Measurements from ENCODE around the gene PLCB4. TPM values are rescaled to one million over a fixed set of nuclear protein-coding genes. Genes with fewer than 3 reads are reported as not detected.

Gene PLCB4
- total and polyA plus RNA-seq, 4 donors: 1.5 to 26.2 (median 10.8) TPM

GRCh38 chr20:9200620-9201019 is 131.7 kb downstream of the PLCB4 start:
- no peak overlapping the region for H3K4me3 ChIP-seq (ENCODE audit: low read length in 2 of 2)
- no peaks in the 10 kb centered on the region for H3K27me3 ChIP-seq (ENCODE audit: control insufficient read depth in 1 of 2, insufficient read depth in 2 of 2, low read length in 1 of 2)
- 82 to 93% methylated on average over 1 of the region's 1 CpG for WGBS, 2 donors
- H3K9me3 ChIP-seq (ENCODE audit: control insufficient read depth, low read length): no peaks in the 10 kb centered on the region
- DNase-seq: no peak
- intact Hi-C loops (cut with DNase I): no loop called here
- H3K36me3 ChIP-seq (ENCODE audit: control insufficient read depth in 1 of 2, insufficient read depth in 2 of 2, low read length in 1 of 2): no peaks in the 10 kb centered on the region
- no peak for ATAC-seq (ENCODE audit: low FRiP score)
- H3K4me1 ChIP-seq (ENCODE audit: control insufficient read depth in 1 of 2, insufficient read depth in 2 of 2, low read length in 2 of 2): no peaks in the 10 kb centered on the region
- H3K27ac ChIP-seq (ENCODE audit: low read depth in 1 of 2, low read length in 2 of 2): no peak overlapping the region

GRCh38 chr20:9202420-9203080 is 133.7 kb downstream of the PLCB4 start:
- Histone ChIP-seq H3K4me1 (ENCODE audit: control insufficient read depth in 1 of 2, insufficient read depth in 2 of 2, low read length in 2 of 2) (no peaks in the 10 kb centered on the region), H3K9me3 (ENCODE audit: control insufficient read depth, low read length) (no peaks in the 10 kb centered on the region), H3K36me3 (ENCODE audit: control insufficient read depth in 1 of 2, insufficient read depth in 2 of 2, low read length in 1 of 2) (no peaks in the 10 kb centered on the region), H3K27me3 (ENCODE audit: control insufficient read depth in 1 of 2, insufficient read depth in 2 of 2, low read length in 1 of 2) (no peaks in the 10 kb centered on the region), H3K4me3 (ENCODE audit: low read length in 2 of 2) (no peak overlapping the region), H3K27ac (ENCODE audit: low read depth in 1 of 2, low read length in 2 of 2) (no peak overlapping the region)
- DNase-seq (no peak), ATAC-seq (ENCODE audit: low FRiP score) (no peak)
- WGBS, 2 donors: 71 to 79% methylated on average over 3 of the region's 3 CpGs
- intact Hi-C loops (cut with DNase I): no loop called here

GRCh38 chr20:9203081-9203447 is 134.2 kb downstream of the PLCB4 start:
- DNase-seq: no peak
- H3K27ac ChIP-seq (ENCODE audit: low read depth in 1 of 2, low read length in 2 of 2): no peak overlapping the region
- intact Hi-C loops (cut with DNase I): no loop called here
- H3K9me3 ChIP-seq (ENCODE audit: control insufficient read depth, low read length): no peaks in the 10 kb centered on the region
- no peaks in the 10 kb centered on the region for H3K27me3 ChIP-seq (ENCODE audit: control insufficient read depth in 1 of 2, insufficient read depth in 2 of 2, low read length in 1 of 2)
- H3K36me3 ChIP-seq (ENCODE audit: control insufficient read depth in 1 of 2, insufficient read depth in 2 of 2, low read length in 1 of 2): no peaks in the 10 kb centered on the region
- ATAC-seq (ENCODE audit: low FRiP score): no peak
- H3K4me1 ChIP-seq (ENCODE audit: control insufficient read depth in 1 of 2, insufficient read depth in 2 of 2, low read length in 2 of 2): peaks cover 0 to 3% of the 10 kb centered on the region in 2 donors
- no peak overlapping the region for H3K4me3 ChIP-seq (ENCODE audit: low read length in 2 of 2)

GRCh38 chr20:9204979-9205378 is 136.1 kb downstream of the PLCB4 start:
- no peak overlapping the region for H3K27ac ChIP-seq (ENCODE audit: low read depth in 1 of 2, low read length in 2 of 2)
- H3K4me1 ChIP-seq (ENCODE audit: control insufficient read depth in 1 of 2, insufficient read depth in 2 of 2, low read length in 2 of 2): peaks cover 0 to 3% of the 10 kb centered on the region in 2 donors
- 35 to 39% methylated on average over 5 of the region's 5 CpGs for WGBS, 2 donors
- DNase-seq (no peak), ATAC-seq (ENCODE audit: low FRiP score) (no peak)
- no peaks in the 10 kb centered on the region for H3K27me3 ChIP-seq (ENCODE audit: control insufficient read depth in 1 of 2, insufficient read depth in 2 of 2, low read length in 1 of 2)
- H3K4me3 ChIP-seq (ENCODE audit: low read length in 2 of 2): no peak overlapping the region
- no peaks in the 10 kb centered on the region for H3K36me3 ChIP-seq (ENCODE audit: control insufficient read depth in 1 of 2, insufficient read depth in 2 of 2, low read length in 1 of 2)
- no peaks in the 10 kb centered on the region for H3K9me3 ChIP-seq (ENCODE audit: control insufficient read depth, low read length)
- intact Hi-C loops (cut with DNase I): no loop called here

GRCh38 chr20:9206486-9206885 is 137.6 kb downstream of the PLCB4 start:
- no peak overlapping the region for H3K27ac ChIP-seq (ENCODE audit: low read depth in 1 of 2, low read length in 2 of 2)
- intact Hi-C loops (cut with DNase I): no loop called here
- no peaks in the 10 kb centered on the region for H3K27me3 ChIP-seq (ENCODE audit: control insufficient read depth in 1 of 2, insufficient read depth in 2 of 2, low read length in 1 of 2)
- no peaks in the 10 kb centered on the region for H3K36me3 ChIP-seq (ENCODE audit: control insufficient read depth in 1 of 2, insufficient read depth in 2 of 2, low read length in 1 of 2)
- no peaks in the 10 kb centered on the region for H3K9me3 ChIP-seq (ENCODE audit: control insufficient read depth, low read length)
- H3K4me1 ChIP-seq (ENCODE audit: control insufficient read depth in 1 of 2, insufficient read depth in 2 of 2, low read length in 2 of 2): peaks cover 0 to 3% of the 10 kb centered on the region in 2 donors
- ATAC-seq (ENCODE audit: low FRiP score): no peak
- H3K4me3 ChIP-seq (ENCODE audit: low read length in 2 of 2): no peak overlapping the region
- DNase-seq: no peak

GRCh38 chr20:9207253-9207652 is 138.4 kb downstream of the PLCB4 start:
- Histone ChIP-seq H3K4me1 (ENCODE audit: control insufficient read depth in 1 of 2, insufficient read depth in 2 of 2, low read length in 2 of 2) (peaks cover 0 to 3% of the 10 kb centered on the region in 2 donors), H3K36me3 (ENCODE audit: control insufficient read depth in 1 of 2, insufficient read depth in 2 of 2, low read length in 1 of 2) (no peaks in the 10 kb centered on the region), H3K4me3 (ENCODE audit: low read length in 2 of 2) (no peak overlapping the region), H3K9me3 (ENCODE audit: control insufficient read depth, low read length) (no peaks in the 10 kb centered on the region), H3K27me3 (ENCODE audit: control insufficient read depth in 1 of 2, insufficient read depth in 2 of 2, low read length in 1 of 2) (no peaks in the 10 kb centered on the region), H3K27ac (ENCODE audit: low read depth in 1 of 2, low read length in 2 of 2) (no peak overlapping the region)
- WGBS, 2 donors: 92 to 93% methylated on average over 5 of the region's 5 CpGs
- DNase-seq (no peak), ATAC-seq (ENCODE audit: low FRiP score) (no peak)
- intact Hi-C loops (cut with DNase I): no loop called here

GRCh38 chr20:9210356-9210755 is 141.5 kb downstream of the PLCB4 start:
- no peaks in the 10 kb centered on the region for H3K27me3 ChIP-seq (ENCODE audit: control insufficient read depth in 1 of 2, insufficient read depth in 2 of 2, low read length in 1 of 2)
- ATAC-seq (ENCODE audit: low FRiP score): no peak
- H3K4me3 ChIP-seq (ENCODE audit: low read length in 2 of 2): no peak overlapping the region
- peaks cover 0 to 3% of the 10 kb centered on the region in 2 donors for H3K4me1 ChIP-seq (ENCODE audit: control insufficient read depth in 1 of 2, insufficient read depth in 2 of 2, low read length in 2 of 2)
- H3K36me3 ChIP-seq (ENCODE audit: control insufficient read depth in 1 of 2, insufficient read depth in 2 of 2, low read length in 1 of 2): no peaks in the 10 kb centered on the region
- no peak for DNase-seq
- no peaks in the 10 kb centered on the region for H3K9me3 ChIP-seq (ENCODE audit: control insufficient read depth, low read length)
- 92 to 94% methylated on average over 5 of the region's 5 CpGs for WGBS, 2 donors
- intact Hi-C loops (cut with DNase I): no loop called here
- no peak overlapping the region for H3K27ac ChIP-seq (ENCODE audit: low read depth in 1 of 2, low read length in 2 of 2)

GRCh38 chr20:9211016-9211760 is 142.3 kb downstream of the PLCB4 start:
- no peak for ATAC-seq (ENCODE audit: low FRiP score)
- no peak overlapping the region for H3K4me3 ChIP-seq (ENCODE audit: low read length in 2 of 2)
- peaks cover 0 to 3% of the 10 kb centered on the region in 2 donors for H3K4me1 ChIP-seq (ENCODE audit: control insufficient read depth in 1 of 2, insufficient read depth in 2 of 2, low read length in 2 of 2)
- intact Hi-C loops (cut with DNase I): no loop called here
- H3K27ac ChIP-seq (ENCODE audit: low read depth in 1 of 2, low read length in 2 of 2): no peak overlapping the region
- 78 to 87% methylated on average over 4 of the region's 4 CpGs for WGBS, 2 donors
- no peak for DNase-seq
- no peaks in the 10 kb centered on the region for H3K9me3 ChIP-seq (ENCODE audit: control insufficient read depth, low read length)
- H3K27me3 ChIP-seq (ENCODE audit: control insufficient read depth in 1 of 2, insufficient read depth in 2 of 2, low read length in 1 of 2): no peaks in the 10 kb centered on the region
- H3K36me3 ChIP-seq (ENCODE audit: control insufficient read depth in 1 of 2, insufficient read depth in 2 of 2, low read length in 1 of 2): no peaks in the 10 kb centered on the region

- DNase-seq (no peak), ATAC-seq (ENCODE audit: low FRiP score) (no peak)
- Histone ChIP-seq H3K27me3 (ENCODE audit: control insufficient read depth in 1 of 2, insufficient read depth in 2 of 2, low read length in 1 of 2) (no peaks in the 10 kb centered on the region), H3K36me3 (ENCODE audit: control insufficient read depth in 1 of 2, insufficient read depth in 2 of 2, low read length in 1 of 2) (no peaks in the 10 kb centered on the region), H3K9me3 (ENCODE audit: control insufficient read depth, low read length) (no peaks in the 10 kb centered on the region), H3K4me3 (ENCODE audit: low read length in 2 of 2) (no peak overlapping the region), H3K27ac (ENCODE audit: low read depth in 1 of 2, low read length in 2 of 2) (no peak overlapping the region), H3K4me1 (ENCODE audit: control insufficient read depth in 1 of 2, insufficient read depth in 2 of 2, low read length in 2 of 2) (peaks cover 0 to 3% of the 10 kb centered on the region in 2 donors)
- intact Hi-C loops (cut with DNase I): no loop called here
- WGBS, 2 donors: 91 to 95% methylated on average over 2 of the region's 2 CpGs
These were observed 143.8 kb downstream of the PLCB4 start for GRCh38 chr20:9212735-9213134.

Measured in aorta (tissue), 5 donors.